H1 (cell line): ENCODE results near the gene HES2. TPM values are rescaled to one million over a fixed set of nuclear protein-coding genes. Genes with fewer than 3 reads are reported as not detected.

ENCODE experiments used
- CTCF ChIA-PET: fragments of 300-600 bp; sonication (Branson Sonifier 250); formaldehyde crosslinking; loops from one replicate; lab custom pipeline; 2021; ENCODE audit not compliant: partially characterized antibody; lab: Charles Lee
- POLR2A ChIA-PET: fragments of 300-600 bp; sonication (Branson Sonifier 250); formaldehyde crosslinking; loops from one replicate; lab custom pipeline; 2021; ENCODE audit warnings: inconsistent platforms; ENCODE audit not compliant: partially characterized antibody; lab: Charles Lee
- DNase-seq, 2 experiments: peaks; one replicate each; pipeline versions ENCODE4 v3.0.0 to v3.0.0-alpha.2; 2010 to 2022; ENCODE audit warnings: low spot score in 2 of 2, low read depth in 1 of 2, mixed read lengths in 1 of 2
- FAIRE-seq: peaks from 2 replicates; lab custom pipeline; 2011; peaks lifted over from hg19 to GRCh38; lab: Jason Lieb, UNC
- H2AFZ ChIP-seq: 2 replicates; pipeline ENCODE4 v1.8.1; 2012; ENCODE audit warnings: low read length, inconsistent platforms
- H2AK5ac ChIP-seq: 2 replicates; pipeline ENCODE4 v1.6.1; 2013; ENCODE audit warnings: low read depth, low read length
- H2BK120ac ChIP-seq: replicated peaks from 2 replicates; pipeline ENCODE3; 2013; ENCODE audit warnings: low read depth, low read length, inconsistent platforms
- H2BK12ac ChIP-seq: 2 replicates; pipeline ENCODE4 v1.6.1; 2013; ENCODE audit warnings: low read depth, low read length
- H2BK15ac ChIP-seq: 2 replicates; pipeline ENCODE4 v1.6.1; 2013; ENCODE audit warnings: low read length
- H2BK20ac ChIP-seq: 2 replicates; pipeline ENCODE4 v1.6.1; 2013; ENCODE audit warnings: low read length
- H2BK5ac ChIP-seq: 2 replicates; pipeline ENCODE4 v1.6.1; 2013; ENCODE audit warnings: low read depth, low read length
- H3K14ac ChIP-seq: 2 replicates; pipeline ENCODE4 v1.6.1; 2013; ENCODE audit warnings: inconsistent platforms; ENCODE audit not compliant: insufficient read length
- H3K18ac ChIP-seq: 2 replicates; pipeline ENCODE4 v1.6.1; 2013; ENCODE audit warnings: low read length; ENCODE audit errors: extremely low read depth
- H3K23ac ChIP-seq: 2 replicates; pipeline ENCODE4 v1.6.1; 2013; ENCODE audit warnings: inconsistent platforms; ENCODE audit not compliant: insufficient read length
- H3K23me2 ChIP-seq: 2 replicates; pipeline ENCODE4 v1.6.1; 2013; ENCODE audit warnings: low read depth, low read length
- H3K27ac ChIP-seq: 2 replicates; pipeline ENCODE4 v1.6.1; 2011; ENCODE audit warnings: low read depth, low read length, inconsistent platforms
- H3K27me3 ChIP-seq, 4 experiments: replicated peaks in 1 of 4; 1 replicate in 1 of 4; 2 replicates in 3 of 4; pipeline versions ENCODE4 v1.6.1 to v1.8.1; 2011 to 2013; ENCODE audit warnings: low read length in 3 of 4, mild to moderate bottlenecking in 3 of 4, inconsistent platforms in 2 of 4, mixed read lengths in 2 of 4, moderate library complexity in 1 of 4; ENCODE audit not compliant: control insufficient read depth in 3 of 4, insufficient read depth in 3 of 4; ENCODE audit errors: extremely low read depth in 1 of 4
- H3K36me3 ChIP-seq, 4 experiments: 2 replicates each; pipeline versions ENCODE4 v1.6.1 to v1.8.1; 2011 to 2013; ENCODE audit warnings: mild to moderate bottlenecking in 4 of 4, low read length in 3 of 4, moderate library complexity in 2 of 4, control low read depth in 1 of 4, inconsistent platforms in 1 of 4; ENCODE audit not compliant: insufficient read depth in 4 of 4, control insufficient read depth in 2 of 4
- H3K4ac ChIP-seq: replicated peaks from 2 replicates; pipeline ENCODE3; 2013; ENCODE audit warnings: low read length, low read depth, mixed read lengths, inconsistent platforms; ENCODE audit not compliant: insufficient read length
- H3K4me1 ChIP-seq, 4 experiments: replicated peaks in 1 of 4; 1 replicate in 1 of 4; 2 replicates in 3 of 4; pipeline versions ENCODE4 v1.6.1 to v1.8.1; 2011 to 2013; ENCODE audit warnings: low read length in 3 of 4, inconsistent platforms in 2 of 4, mixed read lengths in 1 of 4; ENCODE audit not compliant: insufficient read depth in 4 of 4, control insufficient read depth in 3 of 4
- H3K4me2 ChIP-seq, 2 experiments: 2 replicates each; pipeline versions ENCODE4 v1.6.1 to v1.8.1; 2011 to 2013; ENCODE audit warnings: low read depth in 2 of 2, low read length in 2 of 2, control low read depth in 1 of 2, inconsistent platforms in 1 of 2, mild to moderate bottlenecking in 1 of 2; ENCODE audit not compliant: insufficient read depth in 1 of 2
- H3K4me3 ChIP-seq, 4 experiments: fragments of 200-600, 300-600 bp in 1 of 4; sonication (generic), shearing (Covaris generic), sonication (Bioruptor Twin) in 1 of 4; 2 replicates each; pipeline versions ENCODE4 v1.5.1 to v1.8.1; 2011 to 2016; ENCODE audit warnings: low read length in 4 of 4, low read depth in 3 of 4, control low read depth in 2 of 4, inconsistent platforms in 2 of 4, mild to moderate bottlenecking in 2 of 4, mixed read lengths in 1 of 4, moderate library complexity in 1 of 4; ENCODE audit not compliant: insufficient read depth in 2 of 4; ENCODE audit errors: extremely low read depth in 1 of 4
- H3K56ac ChIP-seq: replicated peaks from 2 replicates; pipeline ENCODE3; 2013; ENCODE audit warnings: low read depth, mild to moderate bottlenecking, mixed read lengths, low read length, inconsistent platforms; ENCODE audit not compliant: insufficient read length
- H3K79me1 ChIP-seq: 2 replicates; pipeline ENCODE4 v1.6.1; 2013; ENCODE audit warnings: low read depth, low read length, control low read depth
- H3K79me2 ChIP-seq, 2 experiments: 2 replicates each; pipeline versions ENCODE4 v1.6.1 to v1.8.1; 2012 to 2013; ENCODE audit warnings: low read length in 2 of 2, mild to moderate bottlenecking in 2 of 2, inconsistent platforms in 1 of 2; ENCODE audit not compliant: insufficient read depth in 2 of 2, control insufficient read depth in 1 of 2
- H3K9ac ChIP-seq, 4 experiments: replicated peaks in 1 of 4; 1 replicate in 1 of 4; 2 replicates in 3 of 4; pipeline versions ENCODE4 v1.6.1 to v1.8.1; 2011 to 2013; ENCODE audit warnings: low read depth in 3 of 4, low read length in 3 of 4, control low read depth in 2 of 4, mild to moderate bottlenecking in 2 of 4, moderate library complexity in 2 of 4, inconsistent platforms in 1 of 4; ENCODE audit errors: extremely low read depth in 1 of 4
- H3K9me3 ChIP-seq, 2 experiments: 2 replicates each; pipeline versions ENCODE4 v1.6.1 to v1.8.1; 2012 to 2013; ENCODE audit warnings: mild to moderate bottlenecking in 2 of 2, moderate library complexity in 2 of 2, control low read depth in 1 of 2, inconsistent platforms in 1 of 2, low read depth in 1 of 2, low read length in 1 of 2, mixed read lengths in 1 of 2; ENCODE audit not compliant: insufficient read depth in 2 of 2
- H4K20me1 ChIP-seq, 2 experiments: replicated peaks in 1 of 2; 2 replicates each; pipeline versions ENCODE3 to v1.8.1; 2011 to 2013; ENCODE audit warnings: inconsistent platforms in 2 of 2, low read length in 2 of 2, mild to moderate bottlenecking in 1 of 2; ENCODE audit not compliant: insufficient read depth in 2 of 2, control insufficient read depth in 1 of 2
- H4K5ac ChIP-seq: 2 replicates; pipeline ENCODE4 v1.6.1; 2013; ENCODE audit warnings: low read length, low read depth, mixed read lengths, inconsistent platforms; ENCODE audit not compliant: insufficient read length
- H4K8ac ChIP-seq: 2 replicates; pipeline ENCODE4 v1.8.0; 2013; ENCODE audit warnings: mild to moderate bottlenecking, moderate library complexity, low read length, inconsistent platforms; ENCODE audit not compliant: insufficient read depth; ENCODE audit errors: extremely low read depth
- H4K91ac ChIP-seq: replicated peaks from 2 replicates; pipeline ENCODE3; 2013; ENCODE audit warnings: low read length, mixed read lengths, inconsistent platforms; ENCODE audit not compliant: insufficient read length
- CBX5 ChIP-seq: fragments of 300-800, 300-1000 bp; sonication (generic); IDR thresholded peaks from 2 replicates; pipeline ENCODE4 v1.7.1; 2016; ENCODE audit warnings: antibody characterized with exemption, low read length, low read depth
- CREB1 ChIP-seq: IDR thresholded peaks from 2 replicates; pipeline ENCODE4 v1.6.1; 2012; ENCODE audit warnings: inconsistent platforms
- MAFK ChIP-seq: IDR thresholded peaks from 2 replicates; pipeline ENCODE4 v1.6.1; 2012; ENCODE audit warnings: low read depth, mild to moderate bottlenecking, improper control_type of control experiment, low read length
- POLR2A ChIP-seq, 2 experiments: IDR thresholded peaks; 1 replicate in 1 of 2; 2 replicates in 1 of 2; pipeline ENCODE4 v1.6.1; 2011; ENCODE audit warnings: low read depth in 2 of 2, low read length in 2 of 2, mild to moderate bottlenecking in 2 of 2; ENCODE audit errors: control extremely low read depth in 1 of 2
- POLR2AphosphoS5 ChIP-seq: IDR thresholded peaks from 2 replicates; pipeline ENCODE4 v1.6.1; 2011; ENCODE audit warnings: low read depth, low read length
- WGBS, 2 experiments: shearing (Covaris generic) in 1 of 2; methylation state at CpG; one replicate each; pipeline versions ENCODE4 v1.1.6 to v1.1.7; 2013 to 2015; ENCODE audit warnings: low lambda C conversion rate in 2 of 2, mixed read lengths in 2 of 2, inconsistent platforms in 1 of 2, low coverage in 1 of 2, missing lambda C conversion rate in 1 of 2; ENCODE audit not compliant: insufficient replicate concordance in 2 of 2, insufficient coverage in 1 of 2, insufficient read length in 1 of 2; ENCODE audit errors: extremely low coverage in 1 of 2, missing lambda C conversion rate in 1 of 2; 5-methylcytosine and 5-hydroxymethylcytosine counted together
- polyA plus RNA-seq, 7 experiments: library from polyadenylated mRNA; depleted of rRNA in 3 of 7; stranded (reverse) in 5 of 7; unstranded in 2 of 7; fragments of >200 nt in 5 of 7; fragments of 200-250 nt in 2 of 7; gene quantifications; 1 replicate in 5 of 7; 2 replicates in 1 of 7; 4 replicates in 1 of 7; pipeline versions ENCODE4 v1.2.1 to v1.2.3, GENCODE V29; 2011 to 2013; ENCODE audit warnings: missing spikeins in 2 of 7, mixed read lengths in 2 of 7
- total RNA-seq: library from RNA; stranded (reverse); fragmentation: NEBNext Ultra II Directional; extraction: Animal tissue kit (Norgen Biotek cat#: 25700); gene quantifications from 2 replicates; pipeline ENCODE4 v1.2.1, GENCODE V29; 2021

Gene HES2
- total and polyA plus RNA-seq, 2 of the 8 experiments (the other 6 are each of a cell fraction or from before 2014, with no cell fraction given), result 0.15 to 0.53 TPM

DNA sequence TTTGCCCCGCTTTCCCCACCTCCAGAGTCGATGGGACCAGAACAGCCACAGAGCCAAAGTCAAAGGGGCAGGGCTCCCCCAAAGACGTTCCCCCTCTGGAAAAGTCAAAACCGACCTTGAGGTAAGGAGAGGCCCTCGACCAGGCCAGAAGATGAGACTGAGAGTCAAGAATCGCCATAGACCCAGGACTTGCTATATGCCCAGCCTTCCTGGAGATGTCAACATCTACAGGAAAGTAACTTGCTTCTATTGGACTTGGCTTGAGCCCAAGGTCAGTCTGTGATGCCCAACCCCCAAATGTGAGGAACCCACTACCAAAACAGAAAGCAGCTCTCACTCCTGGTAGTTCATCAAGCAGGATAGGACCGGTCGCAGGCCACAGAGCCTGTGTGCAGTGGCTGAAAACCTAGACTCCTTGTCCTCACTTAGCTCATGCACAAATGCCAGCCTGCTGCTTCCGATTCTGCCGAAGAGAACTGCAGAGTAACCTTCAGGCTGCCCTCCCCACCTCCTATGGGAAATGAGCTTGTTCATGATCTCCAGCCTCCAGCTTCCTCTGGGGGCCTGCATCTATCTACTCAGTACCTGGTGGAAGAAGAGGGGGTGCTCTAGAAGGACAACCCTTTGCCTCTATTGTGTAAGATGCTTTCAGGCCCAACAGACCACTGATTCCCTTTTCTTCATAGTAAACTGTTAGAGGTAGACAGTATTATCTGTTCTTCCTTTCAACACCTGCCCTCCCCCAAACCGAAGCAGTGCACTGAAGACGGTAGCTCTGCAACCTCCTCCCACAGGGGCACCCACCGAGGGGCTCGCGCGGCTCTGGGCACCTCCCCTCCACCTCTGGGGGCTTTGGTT is 27.5 kb downstream of the HES2 start:
- H3K56ac ChIP-seq, result no peak overlapping the region
- no peak overlapping the region for H3K14ac ChIP-seq
- POLR2A ChIA-PET, result interaction anchor here (0.9 to 5.9 kb wide), 12 partner anchors 7 to 186 kb away, joined by 3 to 29 read pairs (median 3); partner anchors contain the start of gene RNF207
- DNase-seq (no peak), FAIRE-seq (no peak)
- peaks cover 0 to 45% of the 10 kb centered on the region in 2 experiments; a peak in 3 of 4 replicates for H3K79me2 ChIP-seq
- H3K27ac ChIP-seq, result no peak overlapping the region
- no peaks in the 10 kb centered on the region for H3K36me3 ChIP-seq
- no peak overlapping the region for H3K18ac ChIP-seq
- peak overlapping the region; percentile 41; the same call in 1 of the 2 replicates for H4K8ac ChIP-seq
- no peak overlapping the region for H3K4ac ChIP-seq
- peaks cover 12% of the 10 kb centered on the region for H3K79me1 ChIP-seq
- no peak overlapping the region for H4K91ac ChIP-seq
- H3K23ac ChIP-seq, result no peak overlapping the region
- peaks cover 4 to 9% of the 10 kb centered on the region in 2 experiments for H4K20me1 ChIP-seq
- no peak overlapping the region for H2BK5ac ChIP-seq
- peaks cover 4% of the 10 kb centered on the region; the same call in 1 of the 2 replicates for H3K23me2 ChIP-seq
- peaks cover 0 to 15% (median 12%) of the 10 kb centered on the region in 4 experiments; a peak in 6 of 7 replicates for H3K4me1 ChIP-seq
- no peak overlapping the region for H2BK20ac ChIP-seq
- H3K9ac ChIP-seq, result peak overlapping the region; percentile 42 to 87 (median 62); a peak in 5 of 7 replicates
- H2BK15ac ChIP-seq, result no peak overlapping the region
- H2BK120ac ChIP-seq, result no peak overlapping the region
- no peak overlapping the region for H4K5ac ChIP-seq
- no peak overlapping the region for H2AK5ac ChIP-seq
- H2BK12ac ChIP-seq, result no peak overlapping the region
- H3K9me3 ChIP-seq, result no peaks in the 10 kb centered on the region; a peak in 1 of 4 replicates
- WGBS, 2 experiments, result 57% methylated on average over 15 of the region's 16 CpGs; no CpG with 5 or more reads in 1 of the 2 experiments
- peak overlapping the region; percentile 66 to 91 (median 72) for H3K4me3 ChIP-seq
- CTCF ChIA-PET, result interaction anchor here (0.9 to 58.4 kb wide), 11 partner anchors 8 to 267 kb away, joined by 3 to 1769 read pairs (median 6); no protein-coding TSS in a partner anchor
- peaks cover 0 to 3% (median 0%) of the 10 kb centered on the region in 4 experiments; a peak in 3 of 7 replicates for H3K27me3 ChIP-seq
- TF ChIP-seq CBX5, result no peak
- no peak for TF ChIP-seq POLR2AphosphoS5
- no peak for TF ChIP-seq POLR2A (IDR thresholded peaks at IDR 0.05; ENCODE audit: control extremely low read depth in 1 of 2, low read depth in 2 of 2, low read length in 2 of 2)
- no peak for TF ChIP-seq MAFK
- no peak for TF ChIP-seq CREB1
- peak overlapping the region; percentile 70 to 80 for H3K4me2 ChIP-seq
- H2AFZ ChIP-seq, result no peak overlapping the region
